Right lobe of liver (tissue), 4 donors: ENCODE results near the gene MACROD2.

Experiments
- POLR2A ChIP-seq: fragments of 450-650 bp; IDR thresholded peaks from one replicate; pipeline ENCODE4 v1.6.1; 2017; ENCODE audit warnings: antibody characterized with exemption, mild to moderate bottlenecking
- TF ChIP-seq, protein P1 (sequence below), 4 donors: fragments of 200-600 bp in 3 of 4; fragments of 450-650 bp in 1 of 4; IDR thresholded peaks; one replicate each; pipeline versions ENCODE4 v1.5.1 to v1.8.0; 2016 to 2022; ENCODE audit warnings: antibody characterized with exemption in 4 of 4, mild to moderate bottlenecking in 2 of 4
- donor health status: DM: no; HTN: no; CAD: no.
- donor health status: DM: no; HTN: no; CAD: no.
- donor health status: DM: no; HTN: yes; CAD: no.

DNA sequence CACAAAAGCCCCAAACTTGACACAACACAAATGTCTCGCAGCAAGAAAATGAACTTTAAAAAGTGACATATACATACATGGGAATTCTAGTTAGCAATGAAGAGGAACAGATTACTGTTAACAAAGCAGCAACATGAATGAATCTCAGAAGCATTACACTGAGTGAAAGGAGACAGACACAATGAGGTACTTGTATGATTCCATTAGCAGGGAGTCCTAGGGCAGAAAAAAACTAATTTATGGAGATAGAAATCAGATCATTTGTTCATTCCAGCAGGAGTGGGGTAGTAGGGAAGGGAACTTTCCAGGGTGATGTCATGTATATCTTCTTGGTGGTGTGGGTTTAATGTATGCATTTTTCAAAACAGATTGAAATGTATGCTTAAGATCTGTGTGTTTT, 2053.6 kb downstream of the MACROD2 start:
- no peak for TF ChIP-seq POLR2A
- TF ChIP-seq, protein P1, sequence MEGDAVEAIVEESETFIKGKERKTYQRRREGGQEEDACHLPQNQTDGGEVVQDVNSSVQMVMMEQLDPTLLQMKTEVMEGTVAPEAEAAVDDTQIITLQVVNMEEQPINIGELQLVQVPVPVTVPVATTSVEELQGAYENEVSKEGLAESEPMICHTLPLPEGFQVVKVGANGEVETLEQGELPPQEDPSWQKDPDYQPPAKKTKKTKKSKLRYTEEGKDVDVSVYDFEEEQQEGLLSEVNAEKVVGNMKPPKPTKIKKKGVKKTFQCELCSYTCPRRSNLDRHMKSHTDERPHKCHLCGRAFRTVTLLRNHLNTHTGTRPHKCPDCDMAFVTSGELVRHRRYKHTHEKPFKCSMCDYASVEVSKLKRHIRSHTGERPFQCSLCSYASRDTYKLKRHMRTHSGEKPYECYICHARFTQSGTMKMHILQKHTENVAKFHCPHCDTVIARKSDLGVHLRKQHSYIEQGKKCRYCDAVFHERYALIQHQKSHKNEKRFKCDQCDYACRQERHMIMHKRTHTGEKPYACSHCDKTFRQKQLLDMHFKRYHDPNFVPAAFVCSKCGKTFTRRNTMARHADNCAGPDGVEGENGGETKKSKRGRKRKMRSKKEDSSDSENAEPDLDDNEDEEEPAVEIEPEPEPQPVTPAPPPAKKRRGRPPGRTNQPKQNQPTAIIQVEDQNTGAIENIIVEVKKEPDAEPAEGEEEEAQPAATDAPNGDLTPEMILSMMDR (IDR thresholded peaks at IDR 0.05) = no peak
